CD14-positive monocyte (primary cell): ENCODE results near the gene ARHGEF33. TPM values are rescaled to one million over a fixed set of nuclear protein-coding genes. Genes with fewer than 3 reads are reported as not detected.

Experiments
- DNase-seq, 3 donors: peaks; one replicate each; pipeline ENCODE4 v3.0.0-alpha.2; 2011 to 2022
- H2AFZ ChIP-seq: 2 replicates; pipeline ENCODE4 v1.6.0; 2012; ENCODE audit warnings: mild to moderate bottlenecking, low read depth, low read length, inconsistent platforms; ENCODE audit not compliant: insufficient read depth, poor library complexity, severe bottlenecking
- H3K27ac ChIP-seq, 2 donors: 1 replicate in 1 of 2; 2 replicates in 1 of 2; pipeline ENCODE4 v1.5.1; 2012 to 2013; ENCODE audit warnings: low read length in 2 of 2, control low read depth in 1 of 2, inconsistent platforms in 1 of 2, low read depth in 1 of 2, mild to moderate bottlenecking in 1 of 2
- H3K27me3 ChIP-seq, 2 donors: one replicate each; pipeline versions ENCODE4 v1.6.0 to v1.6.1; 2011 to 2013; ENCODE audit warnings: low read length in 2 of 2; ENCODE audit not compliant: control insufficient read depth in 2 of 2, insufficient read depth in 2 of 2
- H3K36me3 ChIP-seq, 2 donors: replicated peaks in 1 of 2; 1 replicate in 1 of 2; 2 replicates in 1 of 2; pipeline versions ENCODE4 v1.5.1 to v1.6.1; 2012 to 2013; ENCODE audit warnings: low read length in 2 of 2, control low read depth in 1 of 2, inconsistent platforms in 1 of 2, mild to moderate bottlenecking in 1 of 2; ENCODE audit not compliant: insufficient read depth in 2 of 2, control insufficient read depth in 1 of 2
- H3K4me1 ChIP-seq, 2 donors: 1 replicate in 1 of 2; 2 replicates in 1 of 2; pipeline versions ENCODE4 v1.5.1 to v1.6.1; 2012 to 2013; ENCODE audit warnings: low read length in 2 of 2, control low read depth in 1 of 2, inconsistent platforms in 1 of 2, mild to moderate bottlenecking in 1 of 2, moderate library complexity in 1 of 2; ENCODE audit not compliant: insufficient read depth in 2 of 2, control insufficient read depth in 1 of 2
- H3K4me2 ChIP-seq: replicated peaks from 2 replicates; pipeline ENCODE3; 2012; ENCODE audit warnings: low read length, moderate library complexity, mild to moderate bottlenecking; ENCODE audit not compliant: poor library complexity, severe bottlenecking; ENCODE audit errors: extremely low read depth
- H3K4me3 ChIP-seq, 3 experiments: fragments of 200-600 bp in 1 of 3; sonication (generic) in 1 of 3; replicated peaks in 1 of 3; 1 replicate in 2 of 3; 2 replicates in 1 of 3; pipeline ENCODE4 v1.5.1; 2011 to 2013; ENCODE audit warnings: low read length in 3 of 3, mild to moderate bottlenecking in 3 of 3, control low read depth in 2 of 3, low read depth in 2 of 3, inconsistent platforms in 1 of 3, moderate library complexity in 1 of 3
- H3K79me2 ChIP-seq: 2 replicates; pipeline ENCODE4 v1.6.0; 2012; ENCODE audit warnings: mild to moderate bottlenecking, control low read depth, inconsistent platforms, low read length, moderate library complexity; ENCODE audit not compliant: insufficient read depth
- H3K9ac ChIP-seq: 2 replicates; pipeline ENCODE4 v1.6.0; 2017; ENCODE audit warnings: low read length, mild to moderate bottlenecking; ENCODE audit not compliant: insufficient read depth, poor library complexity, severe bottlenecking
- H3K9me3 ChIP-seq, 2 donors: replicated peaks in 1 of 2; 1 replicate in 1 of 2; 2 replicates in 1 of 2; pipeline versions ENCODE4 v1.5.1 to v1.6.1; 2012 to 2013; ENCODE audit warnings: low read length in 2 of 2, control low read depth in 1 of 2; ENCODE audit not compliant: control insufficient read depth in 1 of 2, insufficient read depth in 1 of 2
- H4K20me1 ChIP-seq: 2 replicates; pipeline ENCODE4 v1.6.0; 2012; ENCODE audit warnings: mild to moderate bottlenecking, low read length, control low read depth, moderate library complexity; ENCODE audit not compliant: insufficient read depth
- H3K27ac Mint-ChIP-seq, 7 donors: one replicate each; pipeline ENCODE4 v1.8.0; 2020; ENCODE audit warnings: mild to moderate bottlenecking in 7 of 7, mixed read lengths in 7 of 7, moderate library complexity in 6 of 7, inconsistent platforms in 2 of 7
- H3K27me3 Mint-ChIP-seq, 3 donors: one replicate each; pipeline ENCODE4 v1.8.0; 2021 to 2022; ENCODE audit warnings: low read depth in 3 of 3, mild to moderate bottlenecking in 3 of 3, mixed read lengths in 3 of 3, moderate library complexity in 3 of 3, inconsistent platforms in 1 of 3
- H3K36me3 Mint-ChIP-seq, 2 donors: one replicate each; pipeline ENCODE4 v1.8.0; 2020; ENCODE audit warnings: mixed read lengths in 2 of 2, inconsistent platforms in 1 of 2, mild to moderate bottlenecking in 1 of 2
- H3K4me1 Mint-ChIP-seq: one replicate; pipeline ENCODE4 v1.8.0; 2020; ENCODE audit warnings: mild to moderate bottlenecking, mixed read lengths
- H3K4me3 Mint-ChIP-seq, 2 donors: one replicate each; pipeline ENCODE4 v1.8.0; 2020; ENCODE audit warnings: mild to moderate bottlenecking in 2 of 2, mixed read lengths in 2 of 2, moderate library complexity in 1 of 2
- H3K9me3 Mint-ChIP-seq, 7 donors: one replicate each; pipeline ENCODE4 v1.8.0; 2020 to 2022; ENCODE audit warnings: mixed read lengths in 7 of 7, mild to moderate bottlenecking in 6 of 7, moderate library complexity in 6 of 7, inconsistent platforms in 2 of 7
- WGBS: methylation state at CpG from one replicate; pipeline ENCODE4 v1.1.5; 2013; ENCODE audit warnings: missing lambda C conversion rate; ENCODE audit not compliant: insufficient coverage; 5-methylcytosine and 5-hydroxymethylcytosine counted together
- intact Hi-C, 2 donors: fragments of 100-400 bp; cut with micrococcal nuclease; formaldehyde crosslinking; loops; one replicate each; pipeline versions ENCODE4 v1.15.0 to v1.15.1; 2023
- polyA minus RNA-seq: library from RNA; depleted of rRNA, polyadenylated mRNA; stranded (reverse); fragments of >200 nt; gene quantifications from 2 replicates; pipeline ENCODE4 v1.2.3, GENCODE V29; 2012
- polyA plus RNA-seq, 3 donors: library from polyadenylated mRNA; depleted of rRNA in 1 of 3; unstranded in 2 of 3; stranded (reverse) in 1 of 3; fragments of 300-500 nt in 2 of 3; fragments of >200 nt in 1 of 3; fragmentation: Illumina TruSeq in 2 of 3; gene quantifications; 1 replicate in 2 of 3; 2 replicates in 1 of 3; pipeline ENCODE4 v1.2.3, GENCODE V29; 2012 to 2021
- total RNA-seq, 12 experiments: library from RNA in 1 of 12; stranded (reverse) in 1 of 12; fragments of 120-200 nt in 1 of 12; gene quantifications; one replicate each; pipeline ENCODE4 v1.2.4 and lab custom pipeline; 2013 to 2026; ENCODE audit warnings: mixed read lengths in 6 of 12, inconsistent platforms in 1 of 12
- TF ChIP-seq, protein P1 (sequence below): fragments of 200-600 bp; IDR thresholded peaks from one replicate; pipeline ENCODE4 v1.8.0; 2022; ENCODE audit warnings: antibody characterized with exemption, mild to moderate bottlenecking

The ARHGEF33 gene
- 0.12 TPM for total RNA-seq (2013)
- polyA plus RNA-seq (under 1 TPM in 1 of 3 donors, not detected in 2; 0.33 TPM), polyA minus RNA-seq (under 0.01 TPM in 1 of 2 replicates, not detected in the other), total RNA-seq (lab: John Stamatoyannopoulos, UW) (0 to 3.3 (median 0.13) reads per million in 11 experiments)

- no peak for DNase-seq
- H4K20me1 ChIP-seq = no peaks in the 10 kb centered on the region
- Mint-ChIP-seq H3K27me3 (peaks cover 0 to 1% (median 0%) of the 10 kb centered on the region in 3 donors), H3K36me3 (no peaks in the 10 kb centered on the region), H3K27ac (no peak within 1 kb of the TSS), H3K4me1 (peaks cover 6% of the 10 kb centered on the region), H3K9me3 (peaks cover 0 to 3% (median 0%) of the 10 kb centered on the region in 7 donors), H3K4me3 (no peak within 1 kb of the TSS)
- intact Hi-C loops = no loop called here
- H2AFZ ChIP-seq = no peak within 1 kb of the TSS
- H3K4me1 ChIP-seq = no peaks in the 10 kb centered on the region
- no peaks in the 10 kb centered on the region for H3K9me3 ChIP-seq
- H3K36me3 ChIP-seq = no peaks in the 10 kb centered on the region
- H3K4me2 ChIP-seq = no peak within 1 kb of the TSS
- TF ChIP-seq, protein P1, sequence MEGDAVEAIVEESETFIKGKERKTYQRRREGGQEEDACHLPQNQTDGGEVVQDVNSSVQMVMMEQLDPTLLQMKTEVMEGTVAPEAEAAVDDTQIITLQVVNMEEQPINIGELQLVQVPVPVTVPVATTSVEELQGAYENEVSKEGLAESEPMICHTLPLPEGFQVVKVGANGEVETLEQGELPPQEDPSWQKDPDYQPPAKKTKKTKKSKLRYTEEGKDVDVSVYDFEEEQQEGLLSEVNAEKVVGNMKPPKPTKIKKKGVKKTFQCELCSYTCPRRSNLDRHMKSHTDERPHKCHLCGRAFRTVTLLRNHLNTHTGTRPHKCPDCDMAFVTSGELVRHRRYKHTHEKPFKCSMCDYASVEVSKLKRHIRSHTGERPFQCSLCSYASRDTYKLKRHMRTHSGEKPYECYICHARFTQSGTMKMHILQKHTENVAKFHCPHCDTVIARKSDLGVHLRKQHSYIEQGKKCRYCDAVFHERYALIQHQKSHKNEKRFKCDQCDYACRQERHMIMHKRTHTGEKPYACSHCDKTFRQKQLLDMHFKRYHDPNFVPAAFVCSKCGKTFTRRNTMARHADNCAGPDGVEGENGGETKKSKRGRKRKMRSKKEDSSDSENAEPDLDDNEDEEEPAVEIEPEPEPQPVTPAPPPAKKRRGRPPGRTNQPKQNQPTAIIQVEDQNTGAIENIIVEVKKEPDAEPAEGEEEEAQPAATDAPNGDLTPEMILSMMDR = no peak
- no peak within 1 kb of the TSS for H3K4me3 ChIP-seq
- no peaks in the 10 kb centered on the region for H3K27me3 ChIP-seq
- no peak within 1 kb of the TSS for H3K9ac ChIP-seq
- WGBS = no CpG with 5 or more reads among the region's 3 CpGs
- no peaks in the 10 kb centered on the region for H3K79me2 ChIP-seq
- no peak within 1 kb of the TSS for H3K27ac ChIP-seq
Observed at GRCh38 chr2:38889575-38889974, at the start of gene ARHGEF33. Gene ARHGEF33, plus strand, starts transcription at chr2:38889875. Its CDS starts 29,573 bp downstream, at chr2:38919448.

- 80% methylated on average over 1 of the region's 3 CpGs for WGBS
- H3K27ac Mint-ChIP-seq = no peak overlapping the region
Observed at GRCh38 chr2:38850045-38850444, 39.6 kb upstream of the ARHGEF33 start.

More at GRCh38 chr2:38850045-38850444, 39.6 kb upstream of the ARHGEF33 start:
- no peak overlapping the region for H3K9ac ChIP-seq
- no peak for DNase-seq
- H3K9me3 ChIP-seq = no peaks in the 10 kb centered on the region
- H3K4me1 ChIP-seq = no peaks in the 10 kb centered on the region
- no peaks in the 10 kb centered on the region for H4K20me1 ChIP-seq
- Mint-ChIP-seq H3K27me3 (no peaks in the 10 kb centered on the region), H3K4me1 (no peaks in the 10 kb centered on the region), H3K36me3 (peaks cover 71 to 86% of the 10 kb centered on the region in 2 donors), H3K9me3 (peaks cover 0 to 3% (median 0%) of the 10 kb centered on the region in 7 donors), H3K4me3 (no peak overlapping the region)
- intact Hi-C loops = no loop called here
- no peak overlapping the region for H3K27ac ChIP-seq
- TF ChIP-seq, protein P1 = no peak
- peaks cover 28 to 88% of the 10 kb centered on the region in 2 donors for H3K36me3 ChIP-seq
- H2AFZ ChIP-seq = no peak overlapping the region
- no peak overlapping the region for H3K4me2 ChIP-seq
- no peaks in the 10 kb centered on the region for H3K79me2 ChIP-seq
- no peaks in the 10 kb centered on the region for H3K27me3 ChIP-seq
- H3K4me3 ChIP-seq = no peak overlapping the region
